GM12878 (cell line): ENCODE results near the gene GTSE1. TPM values are rescaled to one million over a fixed set of nuclear protein-coding genes. Genes with fewer than 3 reads are reported as not detected.

Experiments
- BMI1 ChIP-seq: fragments of 450-650 bp; IDR thresholded peaks from 2 replicates; pipeline ENCODE4 v1.6.1; 2016; ENCODE audit warnings: mild to moderate bottlenecking, moderate library complexity, borderline replicate concordance
- DPF2 ChIP-seq: fragments of 450-650 bp; IDR thresholded peaks from 2 replicates; pipeline ENCODE4 v1.6.1; 2017; ENCODE audit warnings: mild to moderate bottlenecking
- IKZF1 ChIP-seq: fragments of 450-650 bp; conservative IDR thresholded peaks from 2 replicates; pipeline ENCODE4 v1.6.1; 2017; ENCODE audit warnings: antibody characterized with exemption, mild to moderate bottlenecking
- IRF4 ChIP-seq: IDR thresholded peaks from 2 replicates; pipeline ENCODE4 v1.6.1; 2011; ENCODE audit warnings: low read depth, low read length
- KAT2A ChIP-seq: conservative IDR thresholded peaks from 2 replicates; pipeline ENCODE4 v1.6.1; 2011; ENCODE audit warnings: low read depth, low read length; ENCODE audit not compliant: control insufficient read depth
- NFIC ChIP-seq: IDR thresholded peaks from 2 replicates; pipeline ENCODE4 v1.6.1; 2012; ENCODE audit warnings: low read depth, mild to moderate bottlenecking, inconsistent platforms, low read length, moderate library complexity
- RAD21 ChIP-seq: IDR thresholded peaks from 2 replicates; pipeline ENCODE4 v1.6.1; 2011; ENCODE audit warnings: mild to moderate bottlenecking, low read depth, low read length, moderate library complexity; ENCODE audit not compliant: insufficient read depth
- RAD51 ChIP-seq: fragments of 450-650 bp; IDR thresholded peaks from 2 replicates; pipeline ENCODE4 v1.6.1; 2016; ENCODE audit warnings: moderate library complexity, mild to moderate bottlenecking, inconsistent platforms
- SP1 ChIP-seq: IDR thresholded peaks from one replicate; pipeline ENCODE4 v1.6.1; 2011; ENCODE audit warnings: low read depth, low read length
- TARDBP ChIP-seq: IDR thresholded peaks from 2 replicates; pipeline ENCODE4 v1.6.1; 2016; ENCODE audit warnings: borderline replicate concordance
- ZNF384 ChIP-seq: IDR thresholded peaks from 2 replicates; pipeline ENCODE4 v1.6.1; 2012; ENCODE audit warnings: low read depth, mild to moderate bottlenecking, low read length, improper control_type of control experiment, borderline replicate concordance
- polyA plus RNA-seq, 11 experiments: library from polyadenylated mRNA; depleted of rRNA in 4 of 11; unstranded in 6 of 11; stranded (reverse) in 5 of 11; fragments of >200 nt; fragmentation: Nextera tagmentation in 4 of 11; fragmentation: Illumina TruSeq in 1 of 11; extraction: Ambion mirVana in 4 of 11; extraction: Trizol in 1 of 11; gene quantifications; 1 replicate in 1 of 11; 2 replicates in 10 of 11; pipeline versions ENCODE4 v1.2.1 to v1.2.3, GENCODE V29; 2011 to 2016; ENCODE audit warnings: inconsistent platforms in 2 of 11, missing spikeins in 2 of 11, low read depth in 1 of 11
- total RNA-seq, 4 experiments: library from RNA; depleted of rRNA in 3 of 4; stranded (reverse); fragments of >200 nt in 3 of 4; fragmentation: Illumina TruSeq in 1 of 4; extraction: Trizol in 1 of 4; gene quantifications; 2 replicates each; pipeline versions ENCODE4 v1.2.1 to v1.2.3, GENCODE V29; 2013 to 2021
- TF ChIP-seq, protein P1 (sequence below): IDR thresholded peaks from 2 replicates; pipeline ENCODE4 v1.6.1; 2012; ENCODE audit warnings: low read length, inconsistent platforms
- TF ChIP-seq, protein P2 (sequence below): IDR thresholded peaks from 2 replicates; pipeline ENCODE4 v1.6.1; 2011; ENCODE audit warnings: low read depth, mild to moderate bottlenecking, low read length, moderate library complexity, borderline replicate concordance; ENCODE audit errors: extremely low read depth
- TF ChIP-seq, protein P3 (sequence below): fragments of 450-650 bp; IDR thresholded peaks from 2 replicates; pipeline ENCODE4 v1.6.1; 2018; ENCODE audit warnings: borderline replicate concordance, mild to moderate bottlenecking; ENCODE audit not compliant: partially characterized antibody
- TF ChIP-seq, protein P4 (sequence below): fragments of 450-650 bp; IDR thresholded peaks from 2 replicates; pipeline ENCODE4 v1.6.1; 2016; ENCODE audit warnings: mild to moderate bottlenecking

GTSE1 gene
- total and polyA plus RNA-seq, 10 of the 15 experiments (the other 5 are each of a cell fraction or from before 2014, with no cell fraction given) = 6.6 to 46.2 (median 32.3) TPM

DNA sequence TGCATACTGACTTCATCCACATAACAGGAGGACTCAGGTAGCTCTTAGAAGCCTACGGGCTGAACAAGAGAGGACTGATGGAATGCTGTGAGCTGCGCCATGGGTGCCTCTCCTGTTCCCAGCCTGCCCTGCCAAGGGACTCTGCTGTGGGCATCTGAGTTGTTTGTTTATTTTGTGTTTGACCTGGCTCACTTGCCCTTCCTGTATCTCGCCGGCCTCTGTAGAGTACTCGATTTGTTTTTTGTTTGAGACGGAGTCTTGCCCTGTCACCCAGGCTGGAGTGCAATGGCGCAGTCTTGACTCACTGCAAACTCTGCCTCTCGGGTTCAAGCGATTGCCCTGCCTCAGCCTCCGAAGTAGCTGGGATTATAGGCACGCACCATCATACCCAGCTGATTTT is 27.1 kb upstream of the GTSE1 start (continued):
- TF ChIP-seq, protein P1, sequence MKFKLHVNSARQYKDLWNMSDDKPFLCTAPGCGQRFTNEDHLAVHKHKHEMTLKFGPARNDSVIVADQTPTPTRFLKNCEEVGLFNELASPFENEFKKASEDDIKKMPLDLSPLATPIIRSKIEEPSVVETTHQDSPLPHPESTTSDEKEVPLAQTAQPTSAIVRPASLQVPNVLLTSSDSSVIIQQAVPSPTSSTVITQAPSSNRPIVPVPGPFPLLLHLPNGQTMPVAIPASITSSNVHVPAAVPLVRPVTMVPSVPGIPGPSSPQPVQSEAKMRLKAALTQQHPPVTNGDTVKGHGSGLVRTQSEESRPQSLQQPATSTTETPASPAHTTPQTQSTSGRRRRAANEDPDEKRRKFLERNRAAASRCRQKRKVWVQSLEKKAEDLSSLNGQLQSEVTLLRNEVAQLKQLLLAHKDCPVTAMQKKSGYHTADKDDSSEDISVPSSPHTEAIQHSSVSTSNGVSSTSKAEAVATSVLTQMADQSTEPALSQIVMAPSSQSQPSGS = no peak
- TF ChIP-seq KAT2A = no peak
- TF ChIP-seq RAD21 = no peak
- TF ChIP-seq, protein P2, sequence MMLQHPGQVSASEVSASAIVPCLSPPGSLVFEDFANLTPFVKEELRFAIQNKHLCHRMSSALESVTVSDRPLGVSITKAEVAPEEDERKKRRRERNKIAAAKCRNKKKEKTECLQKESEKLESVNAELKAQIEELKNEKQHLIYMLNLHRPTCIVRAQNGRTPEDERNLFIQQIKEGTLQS = no peak
- TF ChIP-seq, protein P3, sequence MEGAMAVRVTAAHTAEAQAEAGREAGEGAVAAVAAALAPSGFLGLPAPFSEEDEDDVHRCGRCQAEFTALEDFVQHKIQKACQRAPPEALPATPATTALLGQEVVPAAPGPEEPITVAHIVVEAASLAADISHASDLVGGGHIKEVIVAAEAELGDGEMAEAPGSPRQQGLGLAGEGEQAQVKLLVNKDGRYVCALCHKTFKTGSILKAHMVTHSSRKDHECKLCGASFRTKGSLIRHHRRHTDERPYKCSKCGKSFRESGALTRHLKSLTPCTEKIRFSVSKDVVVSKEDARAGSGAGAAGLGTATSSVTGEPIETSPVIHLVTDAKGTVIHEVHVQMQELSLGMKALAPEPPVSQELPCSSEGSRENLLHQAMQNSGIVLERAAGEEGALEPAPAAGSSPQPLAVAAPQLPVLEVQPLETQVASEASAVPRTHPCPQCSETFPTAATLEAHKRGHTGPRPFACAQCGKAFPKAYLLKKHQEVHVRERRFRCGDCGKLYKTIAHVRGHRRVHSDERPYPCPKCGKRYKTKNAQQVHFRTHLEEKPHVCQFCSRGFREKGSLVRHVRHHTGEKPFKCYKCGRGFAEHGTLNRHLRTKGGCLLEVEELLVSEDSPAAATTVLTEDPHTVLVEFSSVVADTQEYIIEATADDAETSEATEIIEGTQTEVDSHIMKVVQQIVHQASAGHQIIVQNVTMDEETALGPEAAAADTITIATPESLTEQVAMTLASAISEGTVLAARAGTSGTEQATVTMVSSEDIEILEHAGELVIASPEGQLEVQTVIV = no peak
- no peak for TF ChIP-seq IKZF1
- no peak for TF ChIP-seq RAD51
- no peak for TF ChIP-seq SP1
- no peak for TF ChIP-seq DPF2
- no peak for TF ChIP-seq IRF4
- no peak for TF ChIP-seq TARDBP
- TF ChIP-seq, protein P4, sequence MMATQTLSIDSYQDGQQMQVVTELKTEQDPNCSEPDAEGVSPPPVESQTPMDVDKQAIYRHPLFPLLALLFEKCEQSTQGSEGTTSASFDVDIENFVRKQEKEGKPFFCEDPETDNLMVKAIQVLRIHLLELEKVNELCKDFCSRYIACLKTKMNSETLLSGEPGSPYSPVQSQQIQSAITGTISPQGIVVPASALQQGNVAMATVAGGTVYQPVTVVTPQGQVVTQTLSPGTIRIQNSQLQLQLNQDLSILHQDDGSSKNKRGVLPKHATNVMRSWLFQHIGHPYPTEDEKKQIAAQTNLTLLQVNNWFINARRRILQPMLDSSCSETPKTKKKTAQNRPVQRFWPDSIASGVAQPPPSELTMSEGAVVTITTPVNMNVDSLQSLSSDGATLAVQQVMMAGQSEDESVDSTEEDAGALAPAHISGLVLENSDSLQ = no peak
- TF ChIP-seq ZNF384 = no peak
- no peak for TF ChIP-seq BMI1
- TF ChIP-seq NFIC = no peak
- TF ChIP-seq, all 136 proteins: peak for 0
